ENCODE data around the gene BORCS5. TPM values are rescaled to one million over a fixed set of nuclear protein-coding genes. Genes with fewer than 3 reads are reported as not detected.

Gene BORCS5
- total RNA-seq, 1 donor from 2014 or later: 8.7 TPM

DNA sequence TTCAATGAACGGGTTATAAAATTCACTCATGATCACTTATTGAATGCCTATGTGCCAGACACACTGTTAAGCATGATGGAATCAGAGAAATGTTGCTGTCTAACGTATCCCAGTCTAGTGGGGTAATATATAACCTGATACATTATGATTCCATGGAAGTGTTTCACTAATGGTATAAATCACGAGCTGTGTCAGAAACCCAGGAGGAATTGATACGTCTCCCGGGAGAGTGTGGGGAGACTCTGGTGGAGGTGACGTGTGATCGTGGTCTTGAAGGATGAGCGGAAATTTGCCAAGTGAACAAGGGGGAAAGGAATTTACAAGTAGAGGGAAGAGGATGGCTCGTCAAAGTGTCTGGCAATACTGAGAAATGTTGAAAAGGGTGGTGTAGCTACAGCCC, 33.3 kb upstream of the BORCS5 start:
- no peak for DNase-seq
- H3K27ac ChIP-seq (replicated peaks): no peak overlapping the region
- peaks cover 17% of the 10 kb centered on the region for H3K4me1 ChIP-seq
- no peaks in the 10 kb centered on the region for H3K27me3 ChIP-seq (ENCODE audit: low read depth)
- no peaks in the 10 kb centered on the region for H3K36me3 ChIP-seq
- no peaks in the 10 kb centered on the region for H3K9me3 ChIP-seq (replicated peaks)
- TF ChIP-seq, protein P1, sequence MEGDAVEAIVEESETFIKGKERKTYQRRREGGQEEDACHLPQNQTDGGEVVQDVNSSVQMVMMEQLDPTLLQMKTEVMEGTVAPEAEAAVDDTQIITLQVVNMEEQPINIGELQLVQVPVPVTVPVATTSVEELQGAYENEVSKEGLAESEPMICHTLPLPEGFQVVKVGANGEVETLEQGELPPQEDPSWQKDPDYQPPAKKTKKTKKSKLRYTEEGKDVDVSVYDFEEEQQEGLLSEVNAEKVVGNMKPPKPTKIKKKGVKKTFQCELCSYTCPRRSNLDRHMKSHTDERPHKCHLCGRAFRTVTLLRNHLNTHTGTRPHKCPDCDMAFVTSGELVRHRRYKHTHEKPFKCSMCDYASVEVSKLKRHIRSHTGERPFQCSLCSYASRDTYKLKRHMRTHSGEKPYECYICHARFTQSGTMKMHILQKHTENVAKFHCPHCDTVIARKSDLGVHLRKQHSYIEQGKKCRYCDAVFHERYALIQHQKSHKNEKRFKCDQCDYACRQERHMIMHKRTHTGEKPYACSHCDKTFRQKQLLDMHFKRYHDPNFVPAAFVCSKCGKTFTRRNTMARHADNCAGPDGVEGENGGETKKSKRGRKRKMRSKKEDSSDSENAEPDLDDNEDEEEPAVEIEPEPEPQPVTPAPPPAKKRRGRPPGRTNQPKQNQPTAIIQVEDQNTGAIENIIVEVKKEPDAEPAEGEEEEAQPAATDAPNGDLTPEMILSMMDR (IDR thresholded peaks at IDR 0.05; ENCODE audit: borderline replicate concordance): no peak
- H3K4me3 ChIP-seq: no peak overlapping the region
- intact Hi-C loops (cut with micrococcal nuclease): loop anchor here (10.0 kb wide), 1 partner anchor 749 kb away; no protein-coding TSS in a partner anchor

DNA sequence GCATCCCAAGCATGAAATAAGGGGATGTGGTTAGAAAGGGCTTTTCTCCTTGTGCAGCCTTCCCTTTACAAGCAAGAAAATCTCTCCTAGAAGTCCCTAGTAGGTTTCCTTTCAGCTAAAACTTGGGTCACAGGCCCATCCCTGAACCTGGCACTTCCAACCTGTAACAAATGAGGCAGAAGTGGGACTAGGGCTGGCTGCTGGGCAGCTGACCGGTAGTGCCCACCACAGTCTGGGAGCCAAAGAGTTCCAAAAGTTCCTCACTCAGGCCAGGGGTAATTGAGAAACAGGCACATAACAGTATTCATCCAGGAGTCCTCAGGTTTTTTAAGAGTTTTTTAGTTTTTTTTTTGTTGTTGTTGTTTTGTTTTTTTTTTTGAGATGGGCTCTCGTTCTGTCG, 30.6 kb upstream of the BORCS5 start:
- H3K27me3 ChIP-seq (ENCODE audit: low read depth): no peaks in the 10 kb centered on the region
- intact Hi-C loops (cut with micrococcal nuclease): loop anchor here (5.0 to 10.0 kb wide), 2 partner anchors 244 to 751 kb away; no protein-coding TSS in a partner anchor
- TF ChIP-seq, protein P1 (IDR thresholded peaks at IDR 0.05; ENCODE audit: borderline replicate concordance): no peak
- no peaks in the 10 kb centered on the region for H3K9me3 ChIP-seq (replicated peaks)
- peaks cover 4% of the 10 kb centered on the region for H3K36me3 ChIP-seq
- DNase-seq: no peak
- no peak overlapping the region for H3K4me3 ChIP-seq
- peaks cover 12% of the 10 kb centered on the region for H3K4me1 ChIP-seq
- no peak overlapping the region for H3K27ac ChIP-seq (replicated peaks)

DNA sequence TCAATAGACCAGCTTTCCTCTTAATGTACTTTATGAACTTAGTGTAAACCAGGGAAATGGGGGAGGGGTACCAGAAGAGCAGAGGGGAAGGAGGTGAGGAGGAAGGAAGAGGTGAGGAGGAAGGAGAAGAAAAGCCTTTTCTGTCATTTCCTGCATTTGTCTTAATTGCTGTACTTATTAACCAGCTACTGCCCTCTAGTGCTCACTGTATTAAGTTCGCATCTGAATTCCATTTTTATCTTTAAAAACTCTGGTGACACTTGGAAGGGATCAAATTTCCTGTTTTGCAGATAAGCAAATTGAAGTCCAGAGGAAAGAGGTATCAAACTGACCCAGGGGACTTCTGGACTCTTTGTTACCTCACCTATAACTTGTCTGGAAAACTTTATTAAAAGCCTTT, 29.1 kb upstream of the BORCS5 start:
- no peak for DNase-seq
- H3K27me3 ChIP-seq (ENCODE audit: low read depth): no peaks in the 10 kb centered on the region
- peaks cover 12% of the 10 kb centered on the region for H3K4me1 ChIP-seq
- peaks cover 4% of the 10 kb centered on the region for H3K36me3 ChIP-seq
- no peaks in the 10 kb centered on the region for H3K9me3 ChIP-seq (replicated peaks)
- H3K27ac ChIP-seq (replicated peaks): peak overlapping the region; percentile 39
- intact Hi-C loops (cut with micrococcal nuclease): loop anchor here (5.0 to 10.0 kb wide), 2 partner anchors 246 to 753 kb away; no protein-coding TSS in a partner anchor
- H3K4me3 ChIP-seq: no peak overlapping the region
- TF ChIP-seq, protein P1 (IDR thresholded peaks at IDR 0.05; ENCODE audit: borderline replicate concordance): peak; percentile 77

DNA sequence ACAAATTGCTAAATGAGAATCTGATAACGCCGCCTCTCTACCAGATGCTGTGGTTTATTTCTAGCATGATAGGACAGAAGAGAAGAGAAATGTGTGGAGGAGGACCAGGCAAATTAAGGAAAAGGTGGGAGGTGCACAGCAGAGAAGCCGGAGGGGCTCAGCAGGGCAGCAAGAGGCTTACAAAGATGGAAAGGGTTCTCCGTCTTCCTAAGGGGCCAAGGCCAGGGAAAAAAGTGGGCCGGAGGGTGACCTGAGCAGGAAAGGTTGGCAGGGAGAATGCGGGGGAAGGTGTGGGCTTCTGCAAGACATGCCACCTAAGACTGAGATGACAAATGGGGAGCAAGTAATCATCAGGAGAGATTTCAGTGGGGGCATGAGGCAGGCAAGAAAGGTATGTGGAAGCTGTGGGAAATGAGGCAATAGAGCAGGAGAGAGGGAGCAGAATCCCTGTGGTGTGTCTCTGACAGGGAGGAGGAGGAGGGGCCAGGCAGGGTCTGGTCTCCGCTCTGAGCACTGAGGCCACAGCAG, 25.6 kb upstream of the BORCS5 start:
- Histone ChIP-seq H3K27ac (replicated peaks) (no peak overlapping the region), H3K27me3 (ENCODE audit: low read depth) (no peaks in the 10 kb centered on the region), H3K4me3 (no peak overlapping the region), H3K36me3 (peaks cover 8% of the 10 kb centered on the region), H3K9me3 (replicated peaks) (no peaks in the 10 kb centered on the region), H3K4me1 (peaks cover 27% of the 10 kb centered on the region)
- intact Hi-C loops (cut with micrococcal nuclease): no loop called here
- DNase-seq: no peak
- TF ChIP-seq, protein P1 (IDR thresholded peaks at IDR 0.05; ENCODE audit: borderline replicate concordance): no peak

DNA sequence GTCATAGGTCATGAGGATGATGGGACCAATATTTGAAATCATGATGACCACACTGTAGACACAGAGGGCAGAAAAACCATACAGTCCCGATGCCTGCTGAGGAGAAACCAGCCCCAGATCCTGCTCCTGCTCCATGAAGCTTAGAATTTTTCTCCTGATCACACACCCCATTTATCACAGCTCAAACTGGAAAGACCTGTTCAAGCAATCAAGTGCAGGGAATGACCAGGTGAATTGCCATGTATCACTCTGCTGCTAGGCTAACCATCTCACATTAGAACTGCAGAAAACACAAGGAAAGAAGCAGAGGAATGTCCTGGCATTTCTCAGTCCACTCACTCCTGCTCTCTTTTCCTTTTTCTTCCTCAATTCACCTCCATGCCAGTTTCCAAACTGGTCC, 25.0 kb upstream of the BORCS5 start:
- intact Hi-C loops (cut with micrococcal nuclease): no loop called here
- H3K27ac ChIP-seq (replicated peaks): no peak overlapping the region
- H3K36me3 ChIP-seq: peaks cover 8% of the 10 kb centered on the region
- H3K9me3 ChIP-seq (replicated peaks): no peaks in the 10 kb centered on the region
- TF ChIP-seq, protein P1 (IDR thresholded peaks at IDR 0.05; ENCODE audit: borderline replicate concordance): no peak
- no peak overlapping the region for H3K4me3 ChIP-seq
- DNase-seq: no peak
- peaks cover 27% of the 10 kb centered on the region for H3K4me1 ChIP-seq
- no peaks in the 10 kb centered on the region for H3K27me3 ChIP-seq (ENCODE audit: low read depth)

All from left ventricle myocardium inferior (tissue), 1 donor.